Activated T-cell treated with anti-CD3 and anti-CD28 coated beads for 1 hour (primary cell): ENCODE data around the gene RIN1.
A peak's percentile ranks its signal among the peaks of the same experiment; 100 is the strongest.

ENCODE experiments used
- DNase-seq: peaks from one replicate; pipeline ENCODE4 v3.0.0-alpha.2; 2020; ENCODE audit warnings: low read depth

RIN1 gene

GRCh38 chr11:66294626-66295620, 41.3 kb downstream of the RIN1 start:
- DNase-seq: no peak

- no peak for DNase-seq
These were observed 42.2 kb downstream of the RIN1 start for GRCh38 chr11:66293777-66294625.

GRCh38 chr11:66293352-66293751, 42.9 kb downstream of the RIN1 start:
- no peak for DNase-seq

GRCh38 chr11:66292543-66293332, 43.5 kb downstream of the RIN1 start:
- DNase-seq: no peak

GRCh38 chr11:66291706-66292542, 44.3 kb downstream of the RIN1 start, which contains the start of gene TMEM151A:
Gene TMEM151A (plus strand): TSS chr11:66291894. CDS start chr11:66292014, 120 bp downstream.
- no peak for DNase-seq

- no peak for DNase-seq
These were observed 44.9 kb downstream of the RIN1 start for GRCh38 chr11:66291303-66291705.

GRCh38 chr11:66290330-66290621, 46.0 kb downstream of the RIN1 start:
- DNase-seq: no peak

GRCh38 chr11:66289548-66290329, 46.5 kb downstream of the RIN1 start:
- DNase-seq: peak; percentile 60

GRCh38 chr11:66288671-66289547, 47.3 kb downstream of the RIN1 start, which contains the start of gene YIF1A:
Gene YIF1A (minus strand): TSS chr11:66289143. CDS start chr11:66288985, 158 bp downstream.
- DNase-seq: peak; percentile 94

- DNase-seq: no peak
These were observed 48.2 kb downstream of the RIN1 start for GRCh38 chr11:66287889-66288670.

GRCh38 chr11:66287211-66287888, 48.9 kb downstream of the RIN1 start:
- DNase-seq: no peak

GRCh38 chr11:66286699-66287098, 49.5 kb downstream of the RIN1 start:
- no peak for DNase-seq

GRCh38 chr11:66285250-66285947, 50.8 kb downstream of the RIN1 start:
- DNase-seq: no peak

- DNase-seq: no peak
These were observed 51.6 kb downstream of the RIN1 start for GRCh38 chr11:66284526-66285078.

GRCh38 chr11:66283461-66284105, 52.7 kb downstream of the RIN1 start:
- DNase-seq: no peak
